Effector CD8-positive, alpha-beta T cell (primary cell): Measurements from ENCODE around the gene COL17A1.

Experiments
- DNase-seq: peaks from one replicate; lab custom pipeline; 2025; lab: John Stamatoyannopoulos, UW
- total RNA-seq, 4 experiments: gene quantifications; one replicate each; lab custom pipeline; 2026; lab: John Stamatoyannopoulos, UW

The COL17A1 gene
- total RNA-seq = 0 reads per million in 4 experiments

DNA sequence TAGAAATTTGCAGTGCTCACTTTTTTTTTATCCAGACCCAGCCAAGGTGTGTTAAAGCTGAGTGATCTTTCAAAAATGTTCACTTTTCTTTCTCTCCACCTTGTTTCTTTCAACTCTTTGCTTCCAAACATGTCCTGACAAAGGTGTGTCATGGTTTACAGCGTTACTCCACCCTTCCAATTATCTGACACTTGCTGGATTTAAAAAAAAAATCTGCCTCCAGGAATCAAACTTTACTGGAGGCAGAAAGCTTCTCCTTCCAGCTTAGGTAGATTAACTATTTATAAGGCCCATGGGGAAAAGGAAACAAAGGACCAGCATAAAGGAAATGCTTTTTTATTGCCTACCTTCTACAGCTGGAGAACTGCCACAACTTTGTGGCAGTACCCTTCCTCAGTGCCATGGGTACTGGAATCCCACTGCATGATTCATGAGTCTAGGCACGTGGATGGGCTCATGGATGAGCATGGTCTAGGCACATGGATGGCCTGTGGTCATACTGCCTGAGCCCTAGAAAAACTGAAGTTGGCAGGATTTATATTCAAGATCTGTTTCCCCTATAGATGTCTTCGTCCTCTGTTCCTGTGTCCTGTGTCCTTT, at the start of gene COL17A1:
TSS of gene COL17A1 (minus strand) at position 80 of the 600 bp plus-strand sequence. CDS start 5,207 bp downstream, outside the sequence.
- no peak for DNase-seq

- DNase-seq = no peak
These were observed 44.4 kb upstream of the COL17A1 start for GRCh38 chr10:104130041-104130440.

DNA sequence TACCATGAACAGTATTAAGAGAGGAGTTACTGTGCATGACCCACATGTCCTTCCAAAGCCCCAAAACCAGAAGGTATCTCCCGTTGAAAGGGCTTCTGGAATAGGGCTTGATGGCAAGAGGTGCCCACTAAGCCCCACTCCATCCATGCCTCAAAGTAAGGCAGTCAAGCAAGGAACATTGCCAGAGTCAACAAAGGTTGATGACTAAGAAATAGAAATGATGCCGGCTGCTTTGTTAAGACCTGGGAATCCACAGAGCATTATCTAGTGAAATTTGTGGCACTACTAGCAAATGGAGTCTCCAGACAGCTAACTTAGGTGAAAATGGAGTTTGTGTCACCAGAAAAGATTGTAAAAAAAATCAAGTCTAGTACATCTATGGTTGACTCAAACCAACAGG, 42.5 kb upstream of the COL17A1 start:
- DNase-seq = no peak

DNA sequence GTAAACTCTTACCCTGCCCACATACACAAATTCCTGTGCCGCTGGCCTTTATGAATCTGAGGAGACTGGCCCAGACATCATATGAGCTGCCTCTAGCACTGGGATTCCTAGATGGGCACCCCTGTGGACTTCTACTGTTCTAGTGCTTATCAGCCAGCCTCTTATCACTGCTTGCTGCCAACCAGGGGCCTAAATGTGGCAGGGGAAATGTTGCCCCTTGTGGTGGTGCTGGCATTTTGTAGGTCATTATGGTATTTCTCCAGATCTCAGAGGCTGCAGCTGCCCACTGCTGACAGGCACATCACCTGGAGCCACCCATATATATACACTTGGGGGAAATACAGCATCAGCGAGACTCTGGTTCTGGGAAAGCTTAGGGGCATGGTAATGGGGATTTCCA, 41.7 kb upstream of the COL17A1 start:
- no peak for DNase-seq

- no peak for DNase-seq
These were observed 37.7 kb upstream of the COL17A1 start for GRCh38 chr10:104123397-104123796.

DNA sequence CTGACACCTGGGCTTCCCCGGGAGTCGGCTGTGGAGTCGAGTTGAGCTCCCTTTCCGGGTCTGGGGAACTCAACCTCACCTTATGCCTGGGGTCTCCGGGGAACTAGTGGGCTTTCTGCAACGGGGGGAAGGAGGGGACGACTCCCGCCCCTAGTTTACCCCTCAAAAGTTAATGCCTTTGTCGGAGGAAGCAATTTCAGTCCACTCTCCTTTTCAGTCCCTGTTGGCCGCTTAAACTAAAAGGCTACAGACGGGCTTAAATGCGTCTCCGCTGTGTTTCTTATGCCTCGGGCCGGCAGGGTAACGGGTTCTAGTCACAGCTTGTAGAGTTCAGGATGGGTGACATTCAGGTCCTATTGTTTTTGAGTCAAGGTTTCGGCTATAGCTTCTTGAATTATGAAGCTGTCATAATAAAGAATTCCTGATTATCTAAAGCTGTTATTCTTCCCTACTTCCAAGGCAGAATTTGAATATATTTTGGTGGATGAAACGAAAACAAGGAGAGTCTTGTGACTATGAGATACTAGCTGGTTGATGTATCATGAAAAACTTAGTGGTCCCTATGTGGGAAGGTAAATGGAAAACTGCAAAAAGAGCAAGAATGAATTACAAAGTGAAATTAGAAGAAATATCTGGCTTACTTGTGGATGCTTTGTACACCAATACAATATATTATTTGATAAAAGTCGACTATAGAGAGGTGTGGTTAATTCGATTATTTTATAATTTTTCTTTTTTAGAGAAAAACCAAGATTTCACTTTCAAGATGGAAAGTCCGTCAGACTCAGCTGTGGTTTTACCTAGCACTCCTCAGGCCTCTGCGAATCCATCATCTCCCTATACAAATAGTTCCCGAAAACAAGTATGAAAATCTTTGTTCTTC, 36.8 kb upstream of the COL17A1 start:
- DNase-seq = no peak

DNA sequence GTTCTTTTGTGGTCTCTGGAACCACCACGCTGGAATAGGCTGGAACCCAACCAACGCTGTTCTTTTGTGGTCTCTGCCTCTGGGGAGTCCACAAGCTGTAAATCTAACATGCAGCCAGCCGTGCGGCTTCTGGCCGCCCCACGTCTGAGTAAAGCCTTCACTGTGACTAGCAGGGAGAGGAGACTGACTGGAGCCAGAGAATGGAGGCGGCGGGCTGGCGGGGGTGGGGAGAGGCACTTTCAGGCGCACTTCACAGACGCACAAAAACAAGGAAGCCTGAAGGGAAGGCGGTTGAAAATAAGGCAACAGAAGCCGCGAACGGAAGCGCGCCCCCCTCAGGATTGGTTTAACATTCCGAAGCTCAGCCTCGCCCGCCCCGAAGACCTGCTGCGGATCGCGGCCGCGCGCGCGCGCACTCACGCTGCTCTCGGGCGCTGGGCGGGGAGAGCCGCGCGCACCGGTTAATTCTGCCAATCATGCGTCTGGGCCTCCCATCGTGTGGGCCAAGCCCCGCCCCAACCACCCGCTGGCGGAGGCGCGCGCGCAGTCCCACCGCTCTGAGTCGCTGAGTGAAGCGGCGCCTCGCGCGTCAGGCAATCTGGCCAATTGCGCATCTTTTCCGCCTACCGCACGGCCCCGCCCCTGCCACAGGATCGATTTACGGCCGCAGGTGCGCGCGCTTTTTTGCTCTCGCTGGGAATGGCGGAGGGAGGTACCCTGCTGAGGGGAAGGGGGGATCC, 36.0 kb upstream of the COL17A1 start, which contains the start of gene SFR1:
TSS of gene SFR1 (plus strand) at position 687 of the 740 bp plus-strand sequence. CDS start at position 700, 13 bp downstream.
- DNase-seq = peak; percentile 99

- peak; percentile 83 for DNase-seq
These were observed 35.3 kb upstream of the COL17A1 start for GRCh38 chr10:104120903-104121484.

DNA sequence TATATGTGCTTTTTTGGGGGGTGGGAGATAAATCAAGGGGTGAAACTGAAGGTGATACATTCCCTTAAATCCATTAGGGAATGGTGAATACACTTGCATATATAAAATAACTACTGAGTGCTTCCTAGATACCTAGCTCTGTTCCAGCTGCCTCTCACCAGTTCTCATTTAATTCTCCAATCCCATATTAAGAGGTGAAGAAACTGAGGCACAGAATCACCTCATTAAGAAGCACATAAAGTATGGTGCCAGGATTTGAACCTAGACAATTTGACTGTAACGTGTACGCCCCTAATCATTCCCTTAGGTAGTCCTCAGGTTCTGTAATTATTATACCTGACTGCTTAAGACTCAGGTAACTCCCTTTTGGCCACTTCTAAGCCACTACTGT, 34.8 kb upstream of the COL17A1 start:
- no peak for DNase-seq

DNA sequence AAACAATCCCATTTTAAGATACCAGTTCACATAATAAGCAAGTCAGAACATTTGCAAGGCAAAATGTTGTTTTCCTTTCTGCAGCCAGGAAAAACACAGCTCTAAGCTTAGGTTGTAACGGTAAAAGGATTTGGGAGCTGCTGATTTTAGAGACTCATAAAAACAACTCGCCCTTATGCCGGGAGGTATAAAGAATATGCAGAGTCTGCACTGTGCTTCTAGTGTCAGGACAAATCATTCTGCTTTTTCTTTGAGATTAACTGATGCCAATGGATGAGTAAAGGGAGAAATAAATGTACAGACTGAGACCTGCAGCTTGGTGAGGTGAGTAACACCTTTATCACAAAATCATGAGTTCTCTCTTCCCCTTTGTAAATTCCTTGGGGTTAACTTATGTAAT, 34.3 kb upstream of the COL17A1 start:
- DNase-seq = no peak

- DNase-seq = no peak
These were observed 32.2 kb upstream of the COL17A1 start for GRCh38 chr10:104117839-104118323.

GRCh38 chr10:104113376-104113956, 27.8 kb upstream of the COL17A1 start:
- DNase-seq = no peak

DNA sequence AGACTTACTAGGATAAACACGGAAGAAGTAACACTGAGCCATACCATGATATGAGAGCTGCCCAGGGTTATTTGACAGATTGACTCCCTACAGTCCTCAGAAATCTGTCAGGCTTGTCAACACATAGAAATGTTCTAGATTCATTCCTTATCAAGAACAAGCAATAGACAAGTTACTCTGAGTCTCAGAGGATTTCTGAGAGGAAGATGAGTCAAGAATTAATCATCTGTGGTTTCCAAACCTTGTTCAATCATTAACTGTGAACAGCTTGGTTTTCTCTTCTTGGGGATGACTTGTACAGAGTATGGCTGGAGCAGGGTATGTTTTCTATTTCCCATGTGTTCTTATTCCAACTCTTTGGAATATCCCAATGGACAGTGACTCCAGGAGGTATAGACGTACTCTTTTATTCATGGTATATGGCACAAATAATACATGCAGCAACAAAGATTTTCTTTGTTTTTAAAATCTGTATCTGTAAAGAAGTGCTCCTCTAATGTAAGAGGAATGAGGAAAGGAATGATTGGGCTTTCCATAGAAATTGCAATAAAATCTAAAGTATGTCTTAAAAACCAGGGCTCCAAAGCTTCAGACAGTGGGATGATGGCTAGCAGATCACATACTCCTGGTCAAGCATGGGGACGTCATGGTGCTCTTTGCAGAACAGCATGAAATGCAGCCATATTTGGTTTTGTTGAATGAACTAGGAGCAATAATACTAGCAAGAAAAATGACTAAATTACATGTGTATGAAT, 24.4 kb upstream of the COL17A1 start:
- no peak for DNase-seq

DNA sequence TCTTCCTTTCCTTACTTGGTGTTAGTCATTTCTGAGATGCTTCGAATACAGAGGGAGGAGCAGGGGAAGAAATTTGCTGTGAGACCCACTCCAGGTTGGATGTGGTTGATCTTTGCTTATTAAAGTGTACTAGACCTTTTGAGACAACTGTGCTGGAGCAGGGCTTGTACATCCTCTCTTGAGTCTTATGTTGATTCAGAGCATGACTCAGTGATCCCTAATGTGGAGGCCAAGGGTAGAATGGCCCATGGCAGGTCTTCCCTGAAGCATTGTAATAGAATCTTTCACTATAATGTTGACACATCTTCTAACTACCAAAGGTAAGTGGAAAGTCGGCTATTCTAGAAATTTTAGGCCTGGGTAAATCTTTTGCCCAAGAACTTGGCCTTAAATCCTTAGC, 19.2 kb upstream of the COL17A1 start:
- DNase-seq = no peak

- DNase-seq = no peak
These were observed 18.7 kb upstream of the COL17A1 start for GRCh38 chr10:104104418-104104817.

DNA sequence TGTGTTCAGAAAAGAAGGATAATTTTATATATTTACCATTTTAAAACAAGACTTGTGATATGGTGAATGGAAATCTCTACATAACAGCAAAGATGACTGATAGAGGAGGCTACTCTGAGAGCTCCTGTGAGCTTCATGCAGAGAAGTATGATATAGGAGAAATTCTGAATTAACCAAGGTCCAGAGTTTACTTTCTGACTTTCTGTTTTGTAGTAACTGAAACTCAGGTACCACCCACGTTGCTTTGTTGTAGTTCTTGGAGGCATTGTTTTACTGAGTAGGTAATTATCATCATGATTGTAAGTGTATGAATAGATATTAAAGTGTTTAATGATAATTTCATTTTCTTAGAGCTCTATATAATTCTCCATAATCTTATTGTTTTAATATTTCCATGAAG, 18.3 kb upstream of the COL17A1 start:
- DNase-seq = no peak

DNA sequence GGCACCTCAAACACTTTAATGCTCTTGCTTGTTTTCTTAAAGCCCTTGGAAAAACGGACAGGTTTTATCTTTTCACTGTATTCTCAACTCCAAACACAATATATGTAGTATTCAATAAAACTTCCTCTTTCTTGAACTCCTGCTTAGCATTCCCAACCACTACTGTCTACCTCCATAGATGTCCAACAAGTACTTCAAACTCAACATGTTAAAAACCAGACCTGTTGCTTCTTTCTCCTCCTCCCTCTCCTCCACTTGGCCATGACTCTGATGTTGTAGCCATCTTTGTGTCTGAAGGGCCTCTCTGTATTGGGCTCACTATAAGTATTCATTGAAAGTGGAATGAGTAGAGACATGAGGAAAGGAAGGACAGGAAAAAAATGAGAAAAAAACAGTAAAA, 16.2 kb upstream of the COL17A1 start:
- no peak for DNase-seq

- no peak for DNase-seq
These were observed 15.1 kb upstream of the COL17A1 start for GRCh38 chr10:104100795-104101194.

DNA sequence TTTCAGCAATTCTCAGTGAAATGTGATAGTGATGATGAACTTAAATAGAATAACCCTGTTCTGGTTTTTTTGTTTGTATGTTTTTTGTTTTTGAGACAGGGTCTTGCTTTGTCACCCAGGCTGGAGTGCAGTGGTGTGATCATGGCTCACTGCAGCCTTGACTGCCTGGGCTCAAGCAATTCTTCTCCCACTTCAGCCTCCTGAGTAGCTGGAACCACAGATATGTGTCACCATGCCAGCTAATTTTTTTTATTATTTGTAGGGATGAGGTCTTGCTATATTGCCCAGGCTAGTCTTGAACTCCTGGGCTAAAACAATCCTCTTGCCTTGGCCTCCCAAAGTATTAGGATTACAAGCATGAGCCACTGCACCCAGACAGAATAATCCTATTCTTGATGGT, 14.3 kb upstream of the COL17A1 start:
- no peak for DNase-seq

GRCh38 chr10:104099269-104099668, 13.6 kb upstream of the COL17A1 start:
- no peak for DNase-seq
